GM12891 (cell line): ENCODE data around the gene RCL1.
"Not testable (repeated sequence)": the region's sequence is repeated elsewhere in the genome, so short reads cannot be mapped to it uniquely, and the experiment has no call there.

ENCODE experiments used
- POLR2A ChIP-seq: IDR thresholded peaks from 2 replicates; pipeline ENCODE4 v1.6.1; 2011; ENCODE audit warnings: low read depth, low read length, control low read depth
- TAF1 ChIP-seq: IDR thresholded peaks from 2 replicates; pipeline ENCODE4 v1.6.1; 2011; ENCODE audit warnings: low read depth, low read length, control low read depth

DNA sequence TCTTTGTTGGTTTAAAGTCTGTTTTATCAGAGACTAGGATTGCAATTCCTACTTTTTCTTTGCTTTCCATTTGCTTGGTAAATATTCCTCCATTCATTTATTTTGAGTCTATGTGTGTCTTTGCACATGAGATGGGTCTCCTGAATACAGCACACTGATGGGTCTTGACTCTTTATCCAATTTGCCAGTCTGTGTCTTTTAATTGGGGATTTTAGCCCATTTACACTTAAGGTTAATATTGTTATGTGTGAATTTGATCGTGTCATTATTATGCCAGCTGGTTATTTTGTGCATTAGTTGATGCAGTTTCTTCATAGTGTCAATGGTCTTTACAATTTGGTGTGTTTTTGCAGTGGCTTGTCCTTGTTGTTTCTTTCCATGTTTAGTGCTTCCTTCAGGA is 107.1 kb downstream of the RCL1 start:
- TF ChIP-seq TAF1, POLR2A: not testable (repeated sequence)
